ENCODE data around the gene ENTPD7. TPM values are rescaled to one million over a fixed set of nuclear protein-coding genes. Genes with fewer than 3 reads are reported as not detected.

Gene ENTPD7
- total and polyA plus RNA-seq, 9 of the 15 experiments (the other 6 are each of a cell fraction or from before 2014, with no cell fraction given), result 1.4 to 13.9 (median 8.5) TPM

DNA sequence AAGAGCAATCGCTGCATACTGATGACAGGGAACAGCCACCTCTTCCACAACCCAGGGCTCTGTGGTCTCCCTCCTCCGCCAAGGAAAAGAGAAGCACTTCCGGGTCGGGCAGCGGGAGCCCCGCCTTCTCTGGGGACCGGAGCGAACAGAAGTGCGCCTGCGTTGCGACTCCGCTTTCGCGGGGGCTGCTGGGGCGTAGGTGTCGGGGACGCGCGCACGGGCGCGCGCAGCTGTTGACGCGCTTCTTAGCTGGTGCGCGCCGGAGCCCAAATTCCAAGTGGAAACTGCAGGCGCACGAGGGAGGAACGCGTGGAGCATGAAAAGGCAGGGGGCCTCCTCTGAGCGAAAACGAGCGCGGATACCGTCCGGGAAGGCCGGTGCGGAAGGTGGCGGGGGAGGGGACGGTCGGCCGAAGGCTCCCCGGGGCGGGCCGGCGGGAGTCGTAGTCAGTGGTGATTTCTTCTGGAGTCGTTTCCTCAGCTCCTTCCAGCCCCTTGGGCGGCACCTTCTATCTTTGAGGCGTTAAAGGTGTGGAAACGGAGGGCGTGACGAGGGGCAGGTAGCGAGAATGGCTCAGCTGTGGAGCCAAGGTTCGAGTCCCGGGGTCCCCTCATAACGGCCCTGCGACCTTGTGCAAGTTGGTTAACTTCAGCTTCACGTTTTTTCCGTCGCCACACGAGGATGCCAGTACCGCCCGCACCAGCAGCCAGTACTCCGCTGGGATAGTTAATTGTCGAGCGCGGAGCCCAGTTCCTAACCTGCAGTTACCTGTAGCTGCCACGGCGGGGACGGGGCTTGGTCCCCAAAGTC, 72.9 kb downstream of the ENTPD7 start, which contains the start of the genes COX15 and CUTC (continued):
- TF ChIP-seq NR2C1 (IDR thresholded peaks at IDR 0.05), result peak; percentile 99
- peak; percentile 98 for TF ChIP-seq NR2C1 (tag; IDR thresholded peaks at IDR 0.05)
- TF ChIP-seq, protein P1, sequence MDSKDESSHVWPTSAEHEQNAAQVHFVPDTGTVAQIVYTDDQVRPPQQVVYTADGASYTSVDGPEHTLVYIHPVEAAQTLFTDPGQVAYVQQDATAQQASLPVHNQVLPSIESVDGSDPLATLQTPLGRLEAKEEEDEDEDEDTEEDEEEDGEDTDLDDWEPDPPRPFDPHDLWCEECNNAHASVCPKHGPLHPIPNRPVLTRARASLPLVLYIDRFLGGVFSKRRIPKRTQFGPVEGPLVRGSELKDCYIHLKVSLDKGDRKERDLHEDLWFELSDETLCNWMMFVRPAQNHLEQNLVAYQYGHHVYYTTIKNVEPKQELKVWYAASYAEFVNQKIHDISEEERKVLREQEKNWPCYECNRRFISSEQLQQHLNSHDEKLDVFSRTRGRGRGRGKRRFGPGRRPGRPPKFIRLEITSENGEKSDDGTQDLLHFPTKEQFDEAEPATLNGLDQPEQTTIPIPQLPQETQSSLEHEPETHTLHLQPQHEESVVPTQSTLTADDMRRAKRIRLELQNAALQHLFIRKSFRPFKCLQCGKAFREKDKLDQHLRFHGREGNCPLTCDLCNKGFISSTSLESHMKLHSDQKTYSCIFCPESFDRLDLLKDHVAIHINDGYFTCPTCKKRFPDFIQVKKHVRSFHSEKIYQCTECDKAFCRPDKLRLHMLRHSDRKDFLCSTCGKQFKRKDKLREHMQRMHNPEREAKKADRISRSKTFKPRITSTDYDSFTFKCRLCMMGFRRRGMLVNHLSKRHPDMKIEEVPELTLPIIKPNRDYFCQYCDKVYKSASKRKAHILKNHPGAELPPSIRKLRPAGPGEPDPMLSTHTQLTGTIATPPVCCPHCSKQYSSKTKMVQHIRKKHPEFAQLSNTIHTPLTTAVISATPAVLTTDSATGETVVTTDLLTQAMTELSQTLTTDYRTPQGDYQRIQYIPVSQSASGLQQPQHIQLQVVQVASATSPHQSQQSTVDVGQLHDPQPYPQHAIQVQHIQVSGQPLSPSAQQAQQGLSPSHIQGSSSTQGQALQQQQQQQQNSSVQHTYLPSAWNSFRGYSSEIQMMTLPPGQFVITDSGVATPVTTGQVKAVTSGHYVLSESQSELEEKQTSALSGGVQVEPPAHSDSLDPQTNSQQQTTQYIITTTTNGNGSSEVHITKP (IDR thresholded peaks at IDR 0.05; ENCODE audit: partially characterized antibody), result no peak
- no peak for TF ChIP-seq U2AF1 (optimal IDR thresholded peaks at IDR 0.05; ENCODE audit: low read depth, low read length)
- TF ChIP-seq MECOM (CRISPR knock-in tag; IDR thresholded peaks at IDR 0.05), result no peak
- TF ChIP-seq PYGO2 (tag; IDR thresholded peaks at IDR 0.05), result no peak
- TF ChIP-seq, protein P2, sequence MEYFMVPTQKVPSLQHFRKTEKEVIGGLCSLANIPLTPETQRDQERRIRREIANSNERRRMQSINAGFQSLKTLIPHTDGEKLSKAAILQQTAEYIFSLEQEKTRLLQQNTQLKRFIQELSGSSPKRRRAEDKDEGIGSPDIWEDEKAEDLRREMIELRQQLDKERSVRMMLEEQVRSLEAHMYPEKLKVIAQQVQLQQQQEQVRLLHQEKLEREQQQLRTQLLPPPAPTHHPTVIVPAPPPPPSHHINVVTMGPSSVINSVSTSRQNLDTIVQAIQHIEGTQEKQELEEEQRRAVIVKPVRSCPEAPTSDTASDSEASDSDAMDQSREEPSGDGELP (CRISPR knock-in tag; IDR thresholded peaks at IDR 0.05; ENCODE audit: borderline replicate concordance), result peak; percentile 75
- no peak for TF ChIP-seq DPF2 (IDR thresholded peaks at IDR 0.05)
- no peak for TF ChIP-seq BRF1 (IDR thresholded peaks at IDR 0.05; ENCODE audit: borderline replicate concordance, extremely low read depth, insufficient read length)
- no peak for TF ChIP-seq ZNF3 (CRISPR knock-in tag; IDR thresholded peaks at IDR 0.05)
- TF ChIP-seq RBM15 (IDR thresholded peaks at IDR 0.05; ENCODE audit: insufficient read depth, low read length), result no peak
- TF ChIP-seq, protein P3, sequence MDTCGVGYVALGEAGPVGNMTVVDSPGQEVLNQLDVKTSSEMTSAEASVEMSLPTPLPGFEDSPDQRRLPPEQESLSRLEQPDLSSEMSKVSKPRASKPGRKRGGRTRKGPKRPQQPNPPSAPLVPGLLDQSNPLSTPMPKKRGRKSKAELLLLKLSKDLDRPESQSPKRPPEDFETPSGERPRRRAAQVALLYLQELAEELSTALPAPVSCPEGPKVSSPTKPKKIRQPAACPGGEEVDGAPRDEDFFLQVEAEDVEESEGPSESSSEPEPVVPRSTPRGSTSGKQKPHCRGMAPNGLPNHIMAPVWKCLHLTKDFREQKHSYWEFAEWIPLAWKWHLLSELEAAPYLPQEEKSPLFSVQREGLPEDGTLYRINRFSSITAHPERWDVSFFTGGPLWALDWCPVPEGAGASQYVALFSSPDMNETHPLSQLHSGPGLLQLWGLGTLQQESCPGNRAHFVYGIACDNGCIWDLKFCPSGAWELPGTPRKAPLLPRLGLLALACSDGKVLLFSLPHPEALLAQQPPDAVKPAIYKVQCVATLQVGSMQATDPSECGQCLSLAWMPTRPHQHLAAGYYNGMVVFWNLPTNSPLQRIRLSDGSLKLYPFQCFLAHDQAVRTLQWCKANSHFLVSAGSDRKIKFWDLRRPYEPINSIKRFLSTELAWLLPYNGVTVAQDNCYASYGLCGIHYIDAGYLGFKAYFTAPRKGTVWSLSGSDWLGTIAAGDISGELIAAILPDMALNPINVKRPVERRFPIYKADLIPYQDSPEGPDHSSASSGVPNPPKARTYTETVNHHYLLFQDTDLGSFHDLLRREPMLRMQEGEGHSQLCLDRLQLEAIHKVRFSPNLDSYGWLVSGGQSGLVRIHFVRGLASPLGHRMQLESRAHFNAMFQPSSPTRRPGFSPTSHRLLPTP (IDR thresholded peaks at IDR 0.05; ENCODE audit: borderline replicate concordance, extremely low read depth, insufficient read length), result peak; percentile 39
- peak; percentile 44 to 60; a peak in 2 of 4 replicates for TF ChIP-seq FOXK2 (conservative IDR thresholded peaks at IDR 0.05 in 1 of 2, IDR thresholded peaks at IDR 0.05 in 1 of 2; ENCODE audit: low read depth in 2 of 2)
- TF ChIP-seq MCM3 (IDR thresholded peaks at IDR 0.05), result no peak
- TF ChIP-seq POLR2AphosphoS2 (IDR thresholded peaks at IDR 0.05; ENCODE audit: low read length), result 0 out of 2 replicates have a peak, but pooled peaks have one; percentile 65
- TF ChIP-seq, protein P4, sequence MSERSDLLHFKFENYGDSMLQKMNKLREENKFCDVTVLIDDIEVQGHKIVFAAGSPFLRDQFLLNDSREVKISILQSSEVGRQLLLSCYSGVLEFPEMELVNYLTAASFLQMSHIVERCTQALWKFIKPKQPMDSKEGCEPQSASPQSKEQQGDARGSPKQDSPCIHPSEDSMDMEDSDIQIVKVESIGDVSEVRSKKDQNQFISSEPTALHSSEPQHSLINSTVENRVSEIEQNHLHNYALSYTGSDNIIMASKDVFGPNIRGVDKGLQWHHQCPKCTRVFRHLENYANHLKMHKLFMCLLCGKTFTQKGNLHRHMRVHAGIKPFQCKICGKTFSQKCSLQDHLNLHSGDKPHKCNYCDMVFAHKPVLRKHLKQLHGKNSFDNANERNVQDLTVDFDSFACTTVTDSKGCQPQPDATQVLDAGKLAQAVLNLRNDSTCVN (CRISPR knock-in tag; IDR thresholded peaks at IDR 0.05), result no peak
- TF ChIP-seq, protein P5, sequence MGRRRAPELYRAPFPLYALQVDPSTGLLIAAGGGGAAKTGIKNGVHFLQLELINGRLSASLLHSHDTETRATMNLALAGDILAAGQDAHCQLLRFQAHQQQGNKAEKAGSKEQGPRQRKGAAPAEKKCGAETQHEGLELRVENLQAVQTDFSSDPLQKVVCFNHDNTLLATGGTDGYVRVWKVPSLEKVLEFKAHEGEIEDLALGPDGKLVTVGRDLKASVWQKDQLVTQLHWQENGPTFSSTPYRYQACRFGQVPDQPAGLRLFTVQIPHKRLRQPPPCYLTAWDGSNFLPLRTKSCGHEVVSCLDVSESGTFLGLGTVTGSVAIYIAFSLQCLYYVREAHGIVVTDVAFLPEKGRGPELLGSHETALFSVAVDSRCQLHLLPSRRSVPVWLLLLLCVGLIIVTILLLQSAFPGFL (CRISPR knock-in tag; IDR thresholded peaks at IDR 0.05), result no peak
- TF ChIP-seq CTBP1 (IDR thresholded peaks at IDR 0.05; ENCODE audit: borderline replicate concordance), result peak; percentile 35; the same call in 1 of the 2 replicates
